SK-N-MC (cell line): ENCODE data around the gene COL6A5.

Source experiments
- FOXP2 ChIP-seq: optimal IDR thresholded peaks from 2 replicates; pipeline ENCODE3; 2011; ENCODE audit warnings: mild to moderate bottlenecking, moderate library complexity; ENCODE audit not compliant: insufficient read depth; ENCODE audit errors: extremely low read length, control extremely low read depth
- POLR2AphosphoS5 ChIP-seq: IDR thresholded peaks from 2 replicates; pipeline ENCODE4 v1.6.1; 2012; ENCODE audit warnings: mild to moderate bottlenecking, low read depth, low read length, borderline replicate concordance

DNA sequence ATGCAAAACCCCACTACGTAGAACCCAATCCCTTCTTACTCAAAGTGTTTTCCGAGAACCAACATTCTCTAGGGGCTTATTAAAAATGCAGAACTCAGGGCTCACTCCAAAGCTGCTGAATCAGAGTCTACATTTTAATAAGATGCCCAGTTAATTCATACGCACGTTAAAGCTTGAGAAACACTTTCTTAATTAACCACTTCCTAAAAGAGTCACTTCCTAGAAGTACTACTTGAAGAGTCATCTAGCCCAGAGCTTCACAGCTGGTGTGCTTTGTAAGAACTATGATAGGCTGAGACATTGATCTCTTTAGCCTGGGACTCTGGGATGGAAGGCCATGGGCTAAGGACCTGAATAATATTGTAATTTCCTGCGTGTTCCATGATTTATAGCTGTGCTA lies 9.0 kb downstream of the COL6A5 start:
- TF ChIP-seq FOXP2 (no peak), POLR2AphosphoS5 (peak; percentile 53; the same call in 1 of the 2 replicates)
